LNCAP (cell line): ENCODE measurements around the gene PHLDB1.

ENCODE experiments used
- TF ChIP-seq, protein P1 (sequence below): fragments of 450-650 bp; IDR thresholded peaks from 2 replicates; pipeline ENCODE4 v1.5.1; 2017; ENCODE audit warnings: mild to moderate bottlenecking

Gene PHLDB1

DNA sequence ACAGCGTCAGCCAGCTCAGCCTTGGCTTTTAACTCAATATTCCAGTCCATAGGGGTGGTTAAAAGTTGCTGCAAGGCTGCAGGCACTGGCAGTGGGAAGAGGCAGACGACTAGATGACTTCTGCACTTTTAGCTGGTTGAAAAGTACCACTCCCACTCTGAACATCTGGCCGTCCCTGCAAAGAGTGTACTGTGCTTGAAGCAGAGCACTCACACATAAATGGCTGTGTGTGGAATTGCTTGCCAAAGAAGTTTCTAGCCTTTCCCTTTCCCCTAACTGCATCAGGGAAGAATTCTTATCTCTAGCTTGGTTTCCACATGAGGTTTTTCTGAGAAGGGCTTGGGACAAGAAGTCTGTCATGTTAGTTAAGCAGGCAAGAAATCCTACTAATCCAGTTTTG lies 5.1 kb upstream of the PHLDB1 start:
- TF ChIP-seq, protein P1, sequence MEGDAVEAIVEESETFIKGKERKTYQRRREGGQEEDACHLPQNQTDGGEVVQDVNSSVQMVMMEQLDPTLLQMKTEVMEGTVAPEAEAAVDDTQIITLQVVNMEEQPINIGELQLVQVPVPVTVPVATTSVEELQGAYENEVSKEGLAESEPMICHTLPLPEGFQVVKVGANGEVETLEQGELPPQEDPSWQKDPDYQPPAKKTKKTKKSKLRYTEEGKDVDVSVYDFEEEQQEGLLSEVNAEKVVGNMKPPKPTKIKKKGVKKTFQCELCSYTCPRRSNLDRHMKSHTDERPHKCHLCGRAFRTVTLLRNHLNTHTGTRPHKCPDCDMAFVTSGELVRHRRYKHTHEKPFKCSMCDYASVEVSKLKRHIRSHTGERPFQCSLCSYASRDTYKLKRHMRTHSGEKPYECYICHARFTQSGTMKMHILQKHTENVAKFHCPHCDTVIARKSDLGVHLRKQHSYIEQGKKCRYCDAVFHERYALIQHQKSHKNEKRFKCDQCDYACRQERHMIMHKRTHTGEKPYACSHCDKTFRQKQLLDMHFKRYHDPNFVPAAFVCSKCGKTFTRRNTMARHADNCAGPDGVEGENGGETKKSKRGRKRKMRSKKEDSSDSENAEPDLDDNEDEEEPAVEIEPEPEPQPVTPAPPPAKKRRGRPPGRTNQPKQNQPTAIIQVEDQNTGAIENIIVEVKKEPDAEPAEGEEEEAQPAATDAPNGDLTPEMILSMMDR, result no peak

DNA sequence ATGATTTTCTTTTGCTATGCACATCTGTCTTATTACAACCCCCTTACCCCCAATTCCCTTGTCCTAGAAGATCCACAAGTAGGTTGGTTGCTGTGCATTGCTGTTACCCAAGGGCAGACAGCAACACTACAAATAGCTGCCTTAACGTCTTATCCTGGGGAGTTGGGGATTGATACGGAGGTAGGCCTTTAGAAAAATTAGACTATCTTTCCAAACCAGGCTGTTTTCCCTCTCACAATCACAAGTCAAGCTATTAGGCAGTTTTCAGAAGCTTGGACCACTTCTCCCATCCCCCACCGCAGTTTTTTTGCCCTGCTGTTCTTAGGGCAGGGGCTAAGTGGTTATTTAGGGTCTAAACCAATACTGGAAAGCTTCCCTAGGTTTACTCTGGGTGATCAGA lies 2.8 kb upstream of the PHLDB1 start:
- TF ChIP-seq, protein P1, result no peak

DNA sequence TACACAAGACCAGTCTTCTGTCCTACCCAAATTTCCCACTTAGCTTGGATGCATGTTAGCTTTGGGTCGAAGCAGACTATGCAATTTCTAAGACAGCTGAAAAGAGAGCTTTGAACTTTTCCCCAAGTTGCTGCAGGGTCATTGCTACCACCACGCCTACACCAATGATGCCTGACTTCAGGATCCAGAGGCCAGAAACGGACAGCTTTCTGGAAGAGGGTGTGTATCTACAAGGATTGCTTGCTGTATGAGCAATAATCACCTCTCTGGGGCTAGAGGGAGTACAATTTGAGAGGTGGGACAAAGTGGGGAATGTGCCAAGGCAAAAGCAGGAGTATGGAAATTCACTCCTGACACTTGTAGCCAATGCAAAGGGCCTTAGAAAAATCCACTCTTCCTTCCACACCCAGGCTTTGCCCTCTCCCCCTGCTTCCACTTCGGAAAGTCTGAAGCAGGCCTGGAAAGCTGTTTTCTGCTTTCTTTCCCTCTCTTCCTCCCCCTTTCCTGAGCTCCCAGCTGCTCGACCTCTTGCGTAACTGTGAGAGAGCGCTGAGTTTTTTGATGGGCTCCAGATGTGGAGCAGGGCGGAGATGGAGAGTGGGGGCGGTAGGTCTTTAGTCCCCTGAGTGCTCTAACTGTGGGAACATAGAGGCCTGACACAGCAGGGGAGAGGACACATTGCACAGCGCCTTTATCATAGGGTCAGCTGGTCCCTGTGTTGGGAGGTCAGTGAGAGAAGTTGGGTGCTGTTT lies 2.1 kb upstream of the PHLDB1 start:
- TF ChIP-seq, protein P1, result no peak

DNA sequence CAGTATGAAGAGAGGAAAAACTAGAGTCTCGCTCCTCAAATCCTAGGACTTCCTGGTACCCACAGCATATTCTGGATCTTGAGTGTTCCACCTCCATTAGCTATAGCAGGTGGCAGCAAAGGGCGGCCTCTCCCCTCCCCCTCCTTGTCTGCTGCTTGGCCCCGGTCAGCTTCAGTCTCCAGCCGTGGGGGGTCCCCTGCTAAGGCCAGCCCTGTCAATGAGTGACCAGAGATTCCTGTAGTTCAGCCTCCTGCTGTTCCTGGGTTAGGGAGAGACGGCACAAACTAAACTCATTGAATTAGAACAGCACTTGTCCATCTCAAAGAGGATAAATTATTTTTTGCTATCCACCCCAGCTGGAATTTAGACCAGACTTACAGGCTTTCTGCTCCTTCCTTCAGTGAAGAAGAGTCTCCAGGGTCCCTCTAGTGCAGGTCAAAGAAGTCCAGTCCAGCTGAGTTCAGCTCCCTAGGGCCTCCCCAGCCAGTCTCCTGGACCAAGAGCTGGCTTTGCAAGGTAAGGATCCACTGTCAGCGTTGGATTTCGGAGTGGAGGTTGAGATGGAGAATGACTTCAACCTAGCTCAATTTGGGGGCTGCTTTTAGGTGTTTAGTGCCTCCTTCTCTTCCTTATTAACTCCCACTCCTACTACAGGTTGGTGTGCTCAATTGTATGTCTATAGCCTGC lies 1.1 kb upstream of the PHLDB1 start:
- TF ChIP-seq, protein P1, result no peak

DNA sequence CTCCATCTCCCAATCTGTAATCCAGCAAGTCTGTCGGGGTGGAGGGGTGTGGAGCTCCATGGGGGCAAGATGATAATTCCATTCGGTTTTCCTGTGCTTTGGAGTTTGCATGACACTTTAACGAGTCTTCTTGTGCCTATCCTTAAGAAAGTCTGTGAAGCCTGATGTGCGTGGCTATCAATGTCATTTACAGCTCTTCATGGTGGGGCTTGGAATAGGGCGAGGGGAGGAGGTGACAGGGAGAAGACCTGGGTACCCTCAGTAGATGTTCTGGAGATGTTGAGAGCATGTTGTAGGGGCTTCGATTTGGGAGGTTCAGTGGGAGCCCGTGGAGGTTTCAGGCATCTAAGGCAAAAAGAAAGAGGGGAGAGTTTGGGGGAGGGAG lies 579 bp upstream of the PHLDB1 start:
- TF ChIP-seq, protein P1, result no peak

DNA sequence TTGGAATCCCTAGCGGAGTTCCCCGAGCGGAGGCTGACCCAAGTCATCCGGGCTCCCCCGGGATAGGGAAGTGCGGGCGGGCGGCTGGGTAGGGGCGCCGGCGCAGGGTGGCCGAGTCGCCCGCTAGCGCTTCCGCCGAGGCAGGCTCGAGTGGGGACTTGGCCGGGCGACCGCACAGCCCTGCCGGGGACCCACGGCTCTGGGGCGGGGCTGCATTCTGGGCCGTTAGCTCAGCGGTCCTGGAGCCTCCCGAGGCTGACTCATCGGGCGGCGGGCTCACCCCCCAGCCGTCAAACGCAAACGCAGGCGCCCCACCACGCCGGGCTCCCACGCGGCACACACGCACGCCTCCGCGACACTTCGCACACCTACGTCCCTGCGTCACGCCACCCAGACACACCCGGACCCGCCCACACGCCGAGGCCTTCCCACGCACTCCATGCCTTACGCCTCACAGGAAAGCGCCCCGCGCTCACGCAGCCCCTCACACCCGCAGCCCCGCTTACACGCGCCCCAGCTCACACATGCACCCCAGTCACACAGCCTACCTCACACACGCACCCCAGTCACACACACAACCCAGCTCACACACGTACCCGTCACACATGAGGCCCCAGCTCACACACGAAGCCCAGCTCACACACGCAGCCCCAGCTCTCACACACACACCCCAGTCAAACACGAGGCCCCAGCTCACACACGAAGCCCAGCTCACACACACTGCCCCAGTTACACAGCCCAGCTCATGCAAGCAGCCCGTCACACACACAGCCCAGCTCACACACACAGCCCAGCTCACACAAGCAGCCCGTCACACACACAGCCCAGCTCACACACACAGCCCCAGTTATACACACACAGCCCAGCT lies 1.2 kb downstream of the PHLDB1 start:
- TF ChIP-seq, protein P1, result no peak

DNA sequence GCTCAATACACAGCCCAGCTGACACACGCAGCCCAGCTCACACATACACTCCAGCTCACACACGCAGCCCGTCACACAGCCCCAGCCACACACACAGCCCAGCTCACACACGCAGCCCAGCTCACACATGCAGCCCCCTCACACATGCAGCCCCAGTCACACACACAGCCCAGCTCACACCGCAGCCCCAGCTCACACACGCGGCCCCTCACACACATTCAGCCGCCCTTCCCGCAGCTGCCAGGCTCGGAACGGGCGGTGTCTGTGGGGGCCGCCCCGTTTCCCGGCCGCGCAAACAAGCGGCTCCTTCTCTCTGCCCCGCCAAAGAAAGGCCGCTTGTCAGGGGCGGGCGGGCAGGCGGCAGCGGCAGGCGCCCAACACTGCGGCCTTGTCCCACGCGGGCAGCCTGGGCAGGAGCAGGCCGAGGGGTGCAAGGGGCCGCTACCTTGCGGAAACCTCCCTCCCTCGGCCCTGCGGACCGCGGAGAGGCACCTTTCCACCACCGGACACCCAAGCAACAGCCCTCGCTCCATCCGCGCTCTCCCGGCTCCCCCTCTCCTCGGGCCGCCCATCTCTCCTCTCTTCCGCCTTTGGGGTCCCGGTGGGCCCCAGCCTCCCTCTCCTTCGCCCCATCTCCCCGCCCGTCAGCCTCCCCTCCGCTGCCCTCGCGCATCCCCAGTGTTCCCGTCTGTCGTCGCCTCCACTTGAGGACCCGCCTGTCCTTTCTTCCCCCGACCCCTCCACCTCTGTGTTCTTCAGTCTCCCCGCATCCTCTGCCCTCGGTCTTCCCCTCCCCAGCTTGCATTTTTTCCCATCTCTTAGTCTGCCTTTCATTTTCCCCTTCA lies 2.2 kb downstream of the PHLDB1 start:
- TF ChIP-seq, protein P1, result no peak
